GM18508 (cell line): ENCODE data around the gene OR14C36.
"Not testable (repeated sequence)": the region's sequence is repeated elsewhere in the genome, so short reads cannot be mapped to it uniquely, and the experiment has no call there.

ENCODE experiments used
- ATAC-seq: cut with Tn5 transposase; IDR thresholded peaks from one replicate; pipeline ENCODE4 v1.9.1; 2021; ENCODE audit warnings: moderate number of reproducible peaks; ENCODE audit not compliant: insufficient read depth, unreplicated experiment

OR14C36 gene, protein sequence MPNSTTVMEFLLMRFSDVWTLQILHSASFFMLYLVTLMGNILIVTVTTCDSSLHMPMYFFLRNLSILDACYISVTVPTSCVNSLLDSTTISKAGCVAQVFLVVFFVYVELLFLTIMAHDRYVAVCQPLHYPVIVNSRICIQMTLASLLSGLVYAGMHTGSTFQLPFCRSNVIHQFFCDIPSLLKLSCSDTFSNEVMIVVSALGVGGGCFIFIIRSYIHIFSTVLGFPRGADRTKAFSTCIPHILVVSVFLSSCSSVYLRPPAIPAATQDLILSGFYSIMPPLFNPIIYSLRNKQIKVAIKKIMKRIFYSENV

DNA sequence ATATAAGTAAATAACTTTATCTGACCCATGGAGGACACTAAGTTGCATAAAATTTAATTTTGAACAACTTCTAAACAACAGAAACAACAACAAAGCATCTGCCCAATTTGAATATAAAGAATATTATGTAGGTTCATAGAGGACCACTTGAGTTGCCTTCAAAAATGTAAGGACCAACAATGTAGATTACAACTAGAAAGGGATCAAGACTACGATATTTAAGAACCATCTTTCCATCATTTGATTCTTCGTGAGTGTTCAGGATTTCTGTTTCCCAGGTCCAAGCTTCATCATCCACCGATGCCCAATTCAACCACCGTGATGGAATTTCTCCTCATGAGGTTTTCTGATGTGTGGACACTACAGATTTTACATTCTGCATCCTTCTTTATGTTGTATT, at the start of gene OR14C36:
OR14C36 (plus strand) TSS at position 301 of the 400 bp plus-strand sequence; CDS start at position 301, 0 bp downstream.
- ATAC-seq, result no peak

DNA sequence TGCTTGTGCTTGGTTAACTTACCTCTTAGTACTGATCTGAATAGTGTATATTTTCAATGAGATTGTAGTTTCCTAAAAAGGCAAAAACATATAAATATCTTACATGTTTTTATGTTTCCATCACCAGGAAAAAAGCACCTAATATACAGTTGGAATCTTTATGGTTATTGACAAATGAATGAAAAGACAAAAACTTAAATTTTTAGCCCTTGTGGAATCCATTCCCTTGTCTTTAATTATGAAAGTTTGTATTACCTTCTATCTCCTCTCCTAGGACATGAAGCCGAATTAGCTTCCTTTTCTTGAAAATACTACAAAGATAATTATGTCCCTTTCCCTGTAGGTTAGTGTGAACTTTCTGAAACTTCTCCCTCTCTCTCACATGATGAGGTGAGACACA, 45.3 kb upstream of the OR14C36 start, which contains the start of gene OR2T12:
OR2T12 (minus strand) TSS at position 101 of the 400 bp plus-strand sequence. CDS start 7,846 bp downstream, outside the sequence.
- ATAC-seq, result no peak

DNA sequence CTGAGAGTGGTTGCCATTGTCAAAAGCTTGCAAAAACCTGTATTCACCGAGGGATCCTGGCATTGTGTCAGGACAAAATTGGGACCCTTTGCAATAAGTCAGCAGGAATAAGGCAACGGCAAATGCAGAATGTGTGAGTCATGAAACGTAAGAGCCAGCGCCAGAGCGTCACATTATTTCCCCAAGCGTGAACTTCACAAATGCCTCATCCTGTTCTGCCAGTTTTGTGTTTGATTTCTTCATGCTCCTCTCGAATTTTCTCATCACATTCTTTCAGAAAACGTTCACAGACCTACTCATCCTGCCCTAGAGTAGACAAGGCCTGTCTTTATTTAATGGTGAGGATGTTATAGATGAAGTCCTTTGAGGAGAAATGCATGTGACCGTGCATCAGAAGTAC, 42.9 kb upstream of the OR14C36 start:
- not testable (repeated sequence) for ATAC-seq

DNA sequence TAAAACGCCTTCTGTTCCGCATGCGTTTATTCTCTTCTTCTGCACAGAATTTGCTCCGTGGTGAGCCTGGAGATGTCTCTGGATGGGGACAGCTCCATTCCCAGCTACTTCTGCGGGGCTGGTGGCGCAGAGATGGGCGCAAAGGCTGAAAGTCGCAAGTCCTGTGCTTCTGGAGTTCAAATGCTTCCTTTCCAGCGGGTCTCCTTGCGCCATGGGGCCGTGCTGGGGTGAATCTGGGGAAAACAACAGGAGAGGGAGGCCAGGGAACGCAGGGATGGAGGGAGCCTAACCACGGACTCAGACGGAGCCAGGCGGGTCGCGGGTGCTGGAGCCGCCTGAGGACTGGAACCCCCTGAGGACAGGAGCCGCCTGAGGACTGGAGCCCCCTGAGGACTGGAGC, 42.5 kb upstream of the OR14C36 start:
- no peak for ATAC-seq

DNA sequence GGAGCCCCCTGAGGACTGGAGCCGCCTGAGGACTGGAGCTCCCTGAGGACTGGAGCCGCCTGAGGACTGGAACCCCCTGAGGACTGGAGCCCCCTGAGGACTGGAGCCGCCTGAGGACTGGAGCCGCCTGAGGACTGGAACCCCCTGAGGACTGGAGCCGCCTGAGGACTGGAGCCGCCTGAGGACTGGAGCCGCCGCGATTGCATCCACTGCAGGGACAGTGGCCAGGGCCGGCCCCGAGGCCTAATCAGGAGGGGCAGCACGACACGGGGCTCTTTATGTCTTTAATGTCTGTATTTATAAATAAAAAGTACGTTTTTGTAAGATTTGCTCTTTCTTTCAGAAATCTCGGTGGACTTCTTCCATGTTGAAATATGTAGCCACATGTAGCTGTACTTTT, 41.8 kb upstream of the OR14C36 start:
- ATAC-seq, result not testable (repeated sequence)

DNA sequence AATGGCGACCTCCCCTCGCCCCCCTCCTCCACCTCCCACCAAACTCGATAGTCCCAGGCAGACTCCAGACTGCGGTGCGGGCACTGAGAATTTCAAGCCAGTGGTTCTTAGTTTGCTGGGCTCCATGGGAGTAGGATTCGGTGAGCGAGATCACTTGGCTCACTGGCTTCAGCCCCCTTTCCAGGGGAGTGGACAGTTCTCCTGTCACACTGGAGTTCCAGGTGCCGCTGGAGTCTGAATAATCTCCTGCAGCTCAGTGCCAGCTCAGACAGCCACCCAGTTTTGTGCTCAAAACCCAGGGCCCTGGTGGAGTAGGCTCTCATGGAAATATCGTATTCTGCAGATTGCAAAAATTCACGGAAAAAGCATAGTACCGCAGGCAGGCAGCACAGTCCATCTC, 31.8 kb upstream of the OR14C36 start:
- ATAC-seq, result no peak

DNA sequence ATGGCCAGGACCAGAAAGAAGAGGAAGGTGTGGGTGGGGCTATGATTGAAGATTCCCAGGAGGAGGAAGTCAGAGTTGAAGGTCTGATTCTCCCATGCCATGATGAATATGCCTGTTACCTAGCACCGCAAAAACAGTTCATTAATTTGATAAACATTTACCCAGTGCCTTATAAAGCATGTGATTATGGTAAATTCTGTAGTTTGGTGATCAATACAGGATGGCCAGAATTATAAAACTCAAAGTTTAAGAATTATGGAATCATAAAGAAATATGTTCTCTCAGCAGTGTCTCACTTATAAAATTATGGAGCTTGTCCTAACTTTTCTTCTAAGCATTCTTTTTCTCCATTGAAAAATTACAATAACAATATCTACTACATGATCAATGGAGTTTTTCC, 24.1 kb upstream of the OR14C36 start, which contains the start of gene OR2M7:
OR2M7 (minus strand) TSS at position 101 of the 400 bp plus-strand sequence; CDS start at position 101, 0 bp downstream.
- ATAC-seq, result no peak

DNA sequence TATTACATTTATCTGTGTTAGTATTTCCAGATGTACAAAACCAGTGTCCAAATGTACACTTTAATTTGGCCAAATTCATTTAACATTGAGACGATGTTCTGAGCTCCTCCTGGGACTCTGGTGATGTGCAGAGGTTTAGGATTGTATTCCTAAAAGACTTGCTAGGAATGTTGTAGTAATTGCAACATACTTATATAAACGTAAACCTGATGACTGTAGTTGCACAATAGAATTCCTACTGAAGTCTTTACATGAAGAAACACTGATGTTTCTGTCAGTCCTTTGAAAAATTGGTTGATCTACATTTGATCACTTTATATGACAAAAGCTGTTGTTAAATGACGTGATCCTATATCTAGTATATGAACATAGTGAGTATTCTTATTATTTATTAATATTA, 5.1 kb upstream of the OR14C36 start:
- no peak for ATAC-seq

DNA sequence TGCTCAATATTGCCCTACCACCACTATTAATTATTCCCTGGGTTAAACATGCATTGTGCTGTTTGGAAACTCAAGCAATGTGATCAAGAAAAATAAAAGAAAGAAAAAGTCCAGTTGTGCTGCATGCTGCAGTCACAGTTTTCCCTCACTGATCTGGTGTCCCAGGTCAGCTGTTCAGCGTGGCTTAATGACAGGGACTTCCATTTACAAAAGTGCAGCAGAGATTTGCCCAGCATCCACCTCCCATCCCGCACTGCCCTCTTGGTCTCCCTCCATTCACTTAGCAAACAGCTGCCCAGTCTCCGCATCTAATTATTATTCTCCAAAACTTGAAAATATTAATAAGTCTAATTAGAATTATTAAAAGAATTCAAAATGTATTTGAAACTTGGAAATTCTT, 10.8 kb downstream of the OR14C36 start:
- ATAC-seq, result no peak

DNA sequence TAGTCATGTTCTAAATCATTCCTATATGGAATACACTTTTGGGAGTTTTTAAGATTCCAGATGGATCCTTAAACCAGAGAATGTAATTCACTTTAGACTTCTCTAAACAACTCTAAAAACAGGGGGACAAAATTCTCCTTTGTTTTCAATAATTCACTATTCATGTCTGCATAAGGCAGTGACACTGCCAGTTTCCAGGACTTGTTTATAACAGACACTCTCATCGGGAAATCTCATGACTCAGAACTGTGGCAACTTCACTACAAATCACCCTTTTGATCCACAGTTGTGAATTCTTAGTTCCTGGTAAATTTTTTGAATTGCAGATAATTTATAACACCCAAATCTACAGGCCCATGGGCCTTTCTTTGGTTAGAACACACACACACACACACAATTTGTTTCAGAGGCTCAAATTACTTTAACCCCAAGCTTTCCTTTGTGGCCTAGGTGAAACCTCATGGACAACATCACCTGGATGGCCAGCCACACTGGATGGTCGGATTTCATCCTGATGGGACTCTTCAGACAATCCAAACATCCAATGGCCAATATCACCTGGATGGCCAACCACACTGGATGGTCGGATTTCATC, 12.6 kb downstream of the OR14C36 start, which contains the start of gene OR2T4:
OR2T4 (plus strand) TSS at position 545 of the 595 bp plus-strand sequence; CDS start at position 545, 0 bp downstream.
- ATAC-seq, result no peak

DNA sequence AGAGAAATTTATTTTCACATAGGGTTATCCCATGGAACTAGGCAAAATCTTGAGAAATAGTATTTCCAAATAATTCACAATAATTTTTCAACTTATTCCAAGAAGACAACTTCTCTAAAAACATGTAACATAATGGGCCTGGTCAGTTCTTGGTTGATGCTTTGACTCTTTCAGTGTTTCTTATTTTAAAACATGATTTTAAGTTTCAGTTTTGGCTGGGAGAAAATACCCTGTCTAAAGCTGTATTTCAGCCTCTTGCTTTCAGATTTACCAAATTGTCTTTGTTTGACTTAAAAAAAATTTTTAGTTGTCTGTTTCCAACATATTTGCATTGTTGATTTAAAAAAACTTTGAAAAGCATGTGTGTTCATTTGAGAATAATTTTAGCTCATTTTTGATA, 18.0 kb downstream of the OR14C36 start:
- ATAC-seq, result no peak

DNA sequence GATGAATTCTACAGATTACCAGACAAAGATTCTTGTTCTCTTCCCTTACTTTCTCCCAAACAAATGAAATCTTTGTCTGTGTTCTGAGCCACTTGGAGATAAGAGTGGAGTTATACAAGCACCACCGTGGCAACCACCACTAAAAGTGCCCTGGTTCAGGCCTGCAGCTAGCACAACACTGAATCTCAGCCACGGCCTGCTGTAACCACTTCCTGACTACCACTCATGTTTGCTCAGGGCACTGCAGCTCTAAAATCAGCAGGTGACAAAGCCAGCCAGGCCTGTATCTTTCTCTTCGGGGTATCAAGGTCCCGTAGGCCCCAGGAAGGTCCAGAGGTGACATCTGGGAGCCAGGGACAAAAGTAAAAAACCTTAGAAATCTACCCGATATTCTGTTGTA, 23.8 kb downstream of the OR14C36 start:
- ATAC-seq, result no peak

DNA sequence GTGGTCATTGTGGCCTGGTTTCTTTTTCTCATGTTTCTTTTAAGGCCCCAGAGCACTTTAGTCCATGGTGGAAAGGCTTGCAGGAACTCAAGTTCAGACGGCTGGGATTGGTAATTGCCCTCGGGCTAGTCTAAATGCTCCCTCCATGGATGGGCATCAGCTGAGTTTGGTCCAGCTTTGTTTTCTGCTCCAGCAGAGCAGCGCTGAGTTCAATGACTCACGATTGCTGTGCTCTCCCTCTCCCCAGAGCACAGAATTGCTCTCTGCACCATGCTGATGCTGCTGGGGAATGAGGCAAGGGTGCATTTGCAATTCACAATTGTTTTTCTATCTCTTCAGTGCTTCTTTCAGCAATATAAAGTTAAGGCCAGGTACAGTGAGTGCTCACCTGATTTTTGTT, 25.2 kb downstream of the OR14C36 start:
- no peak for ATAC-seq

DNA sequence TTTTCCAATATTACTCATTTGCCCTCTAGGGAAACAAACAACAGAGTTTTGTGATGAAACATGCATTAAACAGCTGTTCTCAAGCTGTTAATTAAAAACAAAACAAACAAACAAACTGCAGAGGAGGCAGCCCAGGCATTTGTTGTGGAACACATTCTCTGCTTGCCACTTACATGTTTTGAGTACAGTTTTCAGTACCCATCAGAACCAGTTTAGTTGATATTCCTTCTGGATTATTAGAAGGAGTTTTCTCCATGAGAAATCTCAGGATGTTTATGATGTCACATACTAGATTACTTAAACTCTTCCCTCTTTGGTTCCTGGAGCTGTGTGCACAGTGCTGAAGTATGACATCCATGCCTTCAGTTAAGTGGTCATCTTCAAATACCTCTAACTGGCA, 26.9 kb downstream of the OR14C36 start, which contains the start of gene OR2T6:
OR2T6 (plus strand) TSS at position 301 of the 400 bp plus-strand sequence. CDS start 11,863 bp downstream, outside the sequence.
- ATAC-seq, result no peak

DNA sequence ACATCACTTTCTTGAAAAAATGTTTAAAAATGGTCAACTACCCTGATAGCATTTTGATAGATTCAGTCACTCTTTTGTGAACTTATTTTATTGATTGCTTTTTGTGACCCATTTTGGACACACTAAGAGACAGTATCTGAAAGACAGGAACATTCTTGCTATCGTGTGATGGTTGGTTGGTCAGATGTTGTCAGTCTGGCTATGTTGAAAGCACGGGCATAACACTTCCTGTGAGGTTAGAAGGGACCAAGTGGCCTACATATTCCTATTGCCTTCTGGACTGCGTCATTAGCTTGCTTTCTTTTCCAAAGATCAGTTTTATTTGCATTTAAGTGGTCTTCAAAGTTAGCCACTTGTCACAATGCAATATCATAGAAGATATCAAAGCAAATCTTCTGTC, 28.3 kb downstream of the OR14C36 start:
- no peak for ATAC-seq

DNA sequence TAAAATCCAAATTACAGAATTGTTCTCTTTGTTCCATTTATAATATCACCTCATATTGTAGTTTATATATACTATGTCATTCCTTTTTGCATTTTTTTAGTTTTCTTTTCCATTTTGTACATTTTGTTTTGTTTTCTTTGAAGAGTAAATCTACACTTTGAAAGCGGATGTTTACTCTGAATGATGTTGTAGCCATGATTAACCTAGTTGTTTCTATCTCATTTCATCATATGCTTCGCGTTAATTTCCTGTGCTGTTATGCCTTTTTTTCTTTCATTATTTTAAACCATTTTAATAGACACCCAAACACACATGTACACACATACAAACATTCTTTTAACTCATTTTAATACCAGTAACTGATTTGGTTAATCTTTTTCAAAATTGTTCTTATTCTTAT, 32.3 kb downstream of the OR14C36 start:
- no peak for ATAC-seq

DNA sequence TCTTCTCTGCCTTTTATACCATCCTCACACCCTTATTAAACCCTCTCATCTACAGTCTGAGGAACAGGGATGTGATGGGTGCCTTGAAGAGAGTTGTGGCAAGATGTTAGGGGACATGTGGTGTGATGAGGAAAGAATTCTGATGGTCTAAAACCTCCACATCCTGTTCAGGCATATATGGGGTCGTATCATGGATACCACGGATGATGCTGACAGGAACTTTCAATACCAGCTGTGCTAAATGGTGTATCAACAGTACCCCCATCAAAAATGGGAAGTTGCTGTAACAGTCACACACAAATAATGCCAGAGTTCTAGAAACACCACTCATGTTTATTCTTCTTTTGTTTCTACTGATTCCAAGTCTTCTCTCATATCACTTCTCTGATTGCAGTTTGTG, 39.9 kb downstream of the OR14C36 start:
- no peak for ATAC-seq

DNA sequence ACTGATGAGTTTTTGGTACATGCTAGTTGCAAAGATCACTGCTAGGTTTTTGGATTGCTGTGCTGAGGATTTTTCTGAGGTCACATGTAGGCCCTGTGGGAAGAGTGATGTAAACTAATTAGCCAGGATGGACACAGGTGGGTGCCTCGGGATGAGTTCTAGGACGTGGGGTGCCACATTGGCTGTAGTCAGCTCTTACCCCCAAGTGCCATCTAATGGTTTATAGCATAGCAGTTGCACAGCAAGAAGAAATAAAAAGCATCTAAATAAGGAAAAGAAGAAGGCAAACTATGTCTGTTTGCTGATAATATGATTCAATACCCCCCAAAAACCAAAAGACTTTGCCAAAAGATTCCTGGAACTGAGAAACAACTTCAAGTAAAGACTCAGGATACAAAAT, 44.5 kb downstream of the OR14C36 start:
- ATAC-seq, result no peak
